ENCODE data around the gene WWC2.

Gene WWC2

DNA sequence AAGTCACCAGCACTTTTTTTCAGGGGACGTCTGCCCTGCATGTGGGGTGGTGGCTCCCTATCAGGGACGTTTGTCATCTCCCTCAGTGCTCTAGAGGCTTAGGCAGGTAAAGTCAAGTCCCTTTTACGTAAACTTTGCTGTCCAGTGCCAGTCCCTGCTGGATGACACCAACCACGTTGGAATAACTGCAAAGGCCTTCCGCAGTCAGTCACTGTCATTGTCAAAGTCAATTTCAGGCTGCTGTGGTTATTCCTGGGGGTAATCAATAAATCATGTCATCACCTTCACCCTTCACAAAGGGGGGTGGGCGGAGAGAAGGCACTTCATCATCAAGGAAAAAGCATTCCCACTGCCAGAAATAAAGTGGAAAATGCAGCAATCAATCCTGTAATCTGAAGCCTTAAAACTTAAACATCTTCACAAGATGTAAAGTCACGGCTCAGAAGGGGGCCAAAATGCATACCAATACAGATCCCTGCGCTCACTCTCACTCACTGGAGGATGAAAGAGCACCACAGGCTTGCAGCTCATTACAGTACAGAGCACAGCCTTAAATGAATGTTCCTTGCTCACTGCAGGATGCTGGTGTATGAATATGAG is 164.8 kb downstream of the WWC2 start:
- Histone ChIP-seq H3K27me3 (ENCODE audit: insufficient read depth, low read length) (no peaks in the 10 kb centered on the region), H3K9me3 (ENCODE audit: insufficient read depth, low read depth, low read length) (no peaks in the 10 kb centered on the region), H3K36me3 (ENCODE audit: insufficient read depth, low read depth, low read length) (peaks cover 91% of the 10 kb centered on the region), H3K9ac (ENCODE audit: low read depth, low read length) (no peak overlapping the region; the same call in 1 of the 2 replicates), H3K4me3 (ENCODE audit: low read length) (no peak overlapping the region), H3K4me1 (ENCODE audit: insufficient read depth, low read length) (peaks cover 12% of the 10 kb centered on the region), H3K27ac (ENCODE audit: low read length) (no peak overlapping the region)

DNA sequence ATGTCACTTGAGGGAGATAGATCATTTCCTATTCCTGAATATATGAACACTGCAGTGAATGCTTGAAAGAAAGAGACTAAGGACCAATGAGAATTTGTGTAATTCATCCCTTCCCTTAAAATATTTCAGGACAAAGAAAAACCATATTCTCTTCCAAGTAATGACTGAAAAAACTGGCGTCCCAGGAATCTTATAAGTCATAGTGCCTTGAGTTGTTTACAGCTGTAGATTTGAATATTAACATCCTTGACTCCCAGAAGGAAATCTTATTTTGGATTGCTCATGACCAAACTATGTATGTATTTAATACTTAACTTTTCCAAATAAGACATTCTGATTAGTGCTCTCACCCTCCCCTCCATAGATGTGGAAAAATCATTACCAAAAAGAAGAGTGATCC is 165.6 kb downstream of the WWC2 start:
- H3K36me3 ChIP-seq (ENCODE audit: insufficient read depth, low read depth, low read length): peaks cover 91% of the 10 kb centered on the region
- no peak overlapping the region for H3K27ac ChIP-seq (ENCODE audit: low read length)
- H3K9me3 ChIP-seq (ENCODE audit: insufficient read depth, low read depth, low read length): no peaks in the 10 kb centered on the region
- no peaks in the 10 kb centered on the region for H3K27me3 ChIP-seq (ENCODE audit: insufficient read depth, low read length)
- H3K4me3 ChIP-seq (ENCODE audit: low read length): no peak overlapping the region
- H3K4me1 ChIP-seq (ENCODE audit: insufficient read depth, low read length): peaks cover 12% of the 10 kb centered on the region
- no peak overlapping the region for H3K9ac ChIP-seq (ENCODE audit: low read depth, low read length)

DNA sequence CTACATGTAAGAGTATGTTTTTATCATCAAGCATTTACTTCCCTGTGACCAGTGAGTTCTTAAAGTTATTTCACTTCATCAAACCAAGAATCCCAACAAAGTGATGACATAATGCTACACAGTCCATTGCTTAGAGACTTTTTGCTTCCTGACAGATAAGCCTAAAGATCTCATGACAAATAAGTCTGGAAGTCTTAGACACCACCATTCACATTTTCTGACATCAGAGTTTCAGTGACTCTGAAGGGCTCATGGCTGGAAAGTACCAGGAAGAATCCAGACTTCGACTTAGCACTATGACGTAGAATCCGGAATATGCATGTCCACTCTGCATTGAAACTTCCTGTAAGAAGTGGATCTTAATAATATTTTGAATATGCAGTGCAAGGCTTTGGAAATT is 167.3 kb downstream of the WWC2 start:
- H3K9ac ChIP-seq (ENCODE audit: low read depth, low read length): no peak overlapping the region
- H3K36me3 ChIP-seq (ENCODE audit: insufficient read depth, low read depth, low read length): peaks cover 89% of the 10 kb centered on the region
- H3K4me3 ChIP-seq (ENCODE audit: low read length): no peak overlapping the region
- H3K27me3 ChIP-seq (ENCODE audit: insufficient read depth, low read length): no peaks in the 10 kb centered on the region
- peaks cover 12% of the 10 kb centered on the region for H3K4me1 ChIP-seq (ENCODE audit: insufficient read depth, low read length)
- no peaks in the 10 kb centered on the region for H3K9me3 ChIP-seq (ENCODE audit: insufficient read depth, low read depth, low read length)
- H3K27ac ChIP-seq (ENCODE audit: low read length): no peak overlapping the region

GRCh38 chr4:183268556-183268955 is 169.5 kb downstream of the WWC2 start:
- Histone ChIP-seq H3K4me1 (ENCODE audit: insufficient read depth, low read length) (peaks cover 8% of the 10 kb centered on the region), H3K27ac (ENCODE audit: low read length) (no peak overlapping the region), H3K36me3 (ENCODE audit: insufficient read depth, low read depth, low read length) (peaks cover 89% of the 10 kb centered on the region), H3K9ac (ENCODE audit: low read depth, low read length) (no peak overlapping the region), H3K27me3 (ENCODE audit: insufficient read depth, low read length) (no peaks in the 10 kb centered on the region), H3K9me3 (ENCODE audit: insufficient read depth, low read depth, low read length) (no peaks in the 10 kb centered on the region), H3K4me3 (ENCODE audit: low read length) (no peak overlapping the region)

GRCh38 chr4:183272384-183272783 is 173.3 kb downstream of the WWC2 start:
- no peak overlapping the region for H3K27ac ChIP-seq (ENCODE audit: low read length)
- H3K9me3 ChIP-seq (ENCODE audit: insufficient read depth, low read depth, low read length): peaks cover 14% of the 10 kb centered on the region
- H3K4me3 ChIP-seq (ENCODE audit: low read length): no peak overlapping the region
- no peak overlapping the region for H3K9ac ChIP-seq (ENCODE audit: low read depth, low read length)
- H3K27me3 ChIP-seq (ENCODE audit: insufficient read depth, low read length): no peaks in the 10 kb centered on the region
- H3K36me3 ChIP-seq (ENCODE audit: insufficient read depth, low read depth, low read length): peaks cover 86% of the 10 kb centered on the region
- no peaks in the 10 kb centered on the region for H3K4me1 ChIP-seq (ENCODE audit: insufficient read depth, low read length)

GRCh38 chr4:183276106-183276505 is 177.0 kb downstream of the WWC2 start:
- H3K36me3 ChIP-seq (ENCODE audit: insufficient read depth, low read depth, low read length): peaks cover 66% of the 10 kb centered on the region
- no peak overlapping the region for H3K4me3 ChIP-seq (ENCODE audit: low read length)
- no peaks in the 10 kb centered on the region for H3K27me3 ChIP-seq (ENCODE audit: insufficient read depth, low read length)
- H3K9me3 ChIP-seq (ENCODE audit: insufficient read depth, low read depth, low read length): peaks cover 14% of the 10 kb centered on the region
- H3K27ac ChIP-seq (ENCODE audit: low read length): no peak overlapping the region
- H3K9ac ChIP-seq (ENCODE audit: low read depth, low read length): no peak overlapping the region
- H3K4me1 ChIP-seq (ENCODE audit: insufficient read depth, low read length): no peaks in the 10 kb centered on the region

GRCh38 chr4:183284258-183284785 is 185.3 kb downstream of the WWC2 start:
- Histone ChIP-seq H3K4me1 (ENCODE audit: insufficient read depth, low read length) (no peaks in the 10 kb centered on the region), H3K36me3 (ENCODE audit: insufficient read depth, low read depth, low read length) (peaks cover 97% of the 10 kb centered on the region), H3K27ac (ENCODE audit: low read length) (no peak overlapping the region), H3K9me3 (ENCODE audit: insufficient read depth, low read depth, low read length) (no peaks in the 10 kb centered on the region), H3K4me3 (ENCODE audit: low read length) (no peak overlapping the region), H3K27me3 (ENCODE audit: insufficient read depth, low read length) (no peaks in the 10 kb centered on the region), H3K9ac (ENCODE audit: low read depth, low read length) (no peak overlapping the region)

DNA sequence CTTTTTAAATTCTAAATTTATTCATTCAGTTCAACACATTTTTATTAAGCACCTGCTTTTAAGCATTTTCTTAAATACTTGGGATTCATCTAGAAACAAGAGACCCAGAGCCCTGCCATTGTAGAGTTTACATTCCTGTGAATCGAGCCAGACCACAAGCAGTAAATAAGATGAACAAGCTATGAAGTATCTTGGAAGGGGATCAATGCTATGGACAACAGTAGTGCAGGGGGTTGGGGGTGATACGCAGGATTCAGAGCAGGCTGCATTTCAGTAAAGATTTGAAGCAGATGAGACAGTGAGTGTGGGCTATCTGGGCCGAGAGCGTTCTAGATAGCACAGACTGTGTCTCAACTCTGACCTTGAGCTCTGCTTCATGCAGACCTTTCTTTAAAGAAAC is 185.9 kb downstream of the WWC2 start:
- Histone ChIP-seq H3K9ac (ENCODE audit: low read depth, low read length) (no peak overlapping the region), H3K4me3 (ENCODE audit: low read length) (no peak overlapping the region), H3K4me1 (ENCODE audit: insufficient read depth, low read length) (no peaks in the 10 kb centered on the region), H3K9me3 (ENCODE audit: insufficient read depth, low read depth, low read length) (no peaks in the 10 kb centered on the region), H3K27ac (ENCODE audit: low read length) (no peak overlapping the region), H3K36me3 (ENCODE audit: insufficient read depth, low read depth, low read length) (peaks cover 100% of the 10 kb centered on the region), H3K27me3 (ENCODE audit: insufficient read depth, low read length) (no peaks in the 10 kb centered on the region)

DNA sequence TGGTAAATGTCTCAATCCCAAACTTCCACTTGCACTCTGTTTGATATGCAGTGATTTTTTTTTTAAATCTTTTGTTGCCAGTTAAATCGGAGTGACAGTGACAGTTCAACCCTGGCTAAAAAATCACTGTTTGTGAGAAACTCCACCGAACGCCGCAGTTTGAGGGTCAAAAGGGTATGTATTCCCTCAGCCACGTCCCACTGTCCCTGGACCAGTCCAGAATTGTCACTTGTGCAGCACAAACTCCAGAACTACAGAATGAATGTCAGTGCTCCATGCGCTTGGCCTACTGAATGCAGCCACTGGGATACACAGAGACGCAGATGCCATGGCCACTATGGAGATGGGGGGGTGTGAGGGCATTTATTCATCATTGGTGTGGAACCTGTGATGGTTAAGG is 186.8 kb downstream of the WWC2 start:
- Histone ChIP-seq H3K4me3 (ENCODE audit: low read length) (no peak overlapping the region), H3K9ac (ENCODE audit: low read depth, low read length) (no peak overlapping the region)

DNA sequence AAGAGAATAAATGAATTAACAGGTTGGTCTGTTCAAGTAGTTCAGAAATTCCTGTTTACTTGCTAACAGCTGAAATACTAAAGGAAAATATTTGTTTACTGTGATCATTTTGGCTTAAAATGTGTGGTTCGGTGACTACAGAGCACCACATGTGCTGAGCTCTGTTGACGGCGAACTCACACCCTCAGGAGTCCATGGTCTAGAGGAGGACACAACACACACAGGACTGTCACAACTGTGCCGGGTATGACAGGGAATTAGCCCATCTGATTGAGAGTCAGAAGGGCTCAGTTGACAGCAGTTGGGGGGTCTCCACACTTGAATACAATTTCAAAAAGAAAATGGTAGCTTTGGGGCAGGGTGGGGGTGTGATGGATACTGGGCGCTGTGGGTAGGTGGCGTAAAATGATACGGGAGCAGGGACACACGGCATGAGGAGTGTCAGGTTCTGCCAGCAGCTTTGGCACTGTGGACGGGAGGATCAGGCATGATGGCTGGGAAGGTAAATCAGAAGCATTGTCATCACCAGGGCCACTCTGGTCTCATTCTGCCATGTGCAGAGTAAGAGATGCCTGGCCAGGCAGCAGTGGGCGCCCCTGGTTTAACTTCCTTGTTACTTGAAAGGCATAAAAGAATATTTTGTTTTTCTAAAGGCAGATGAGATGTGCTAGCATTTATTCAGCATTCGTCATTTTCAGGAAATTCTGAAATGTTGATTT is 187.7 kb downstream of the WWC2 start:
- no peak overlapping the region for H3K9ac ChIP-seq (ENCODE audit: low read depth, low read length)
- no peaks in the 10 kb centered on the region for H3K27me3 ChIP-seq (ENCODE audit: insufficient read depth, low read length)
- no peaks in the 10 kb centered on the region for H3K9me3 ChIP-seq (ENCODE audit: insufficient read depth, low read depth, low read length)
- peaks cover 96% of the 10 kb centered on the region for H3K36me3 ChIP-seq (ENCODE audit: insufficient read depth, low read depth, low read length)
- no peak overlapping the region for H3K27ac ChIP-seq (ENCODE audit: low read length)
- no peak overlapping the region for H3K4me3 ChIP-seq (ENCODE audit: low read length)
- no peaks in the 10 kb centered on the region for H3K4me1 ChIP-seq (ENCODE audit: insufficient read depth, low read length)

More for the DNA sequence above, 186.8 kb downstream of the WWC2 start:
- Histone ChIP-seq H3K9me3 (ENCODE audit: insufficient read depth, low read depth, low read length) (no peaks in the 10 kb centered on the region), H3K4me1 (ENCODE audit: insufficient read depth, low read length) (no peaks in the 10 kb centered on the region), H3K27ac (ENCODE audit: low read length) (no peak overlapping the region), H3K36me3 (ENCODE audit: insufficient read depth, low read depth, low read length) (peaks cover 98% of the 10 kb centered on the region), H3K27me3 (ENCODE audit: insufficient read depth, low read length) (no peaks in the 10 kb centered on the region)

GRCh38 chr4:183287309-183287659 is 188.2 kb downstream of the WWC2 start:
- Histone ChIP-seq H3K9me3 (ENCODE audit: insufficient read depth, low read depth, low read length) (no peaks in the 10 kb centered on the region), H3K4me3 (ENCODE audit: low read length) (no peak overlapping the region), H3K9ac (ENCODE audit: low read depth, low read length) (no peak overlapping the region), H3K4me1 (ENCODE audit: insufficient read depth, low read length) (no peaks in the 10 kb centered on the region), H3K27ac (ENCODE audit: low read length) (no peak overlapping the region), H3K36me3 (ENCODE audit: insufficient read depth, low read depth, low read length) (peaks cover 93% of the 10 kb centered on the region), H3K27me3 (ENCODE audit: insufficient read depth, low read length) (no peaks in the 10 kb centered on the region)

DNA sequence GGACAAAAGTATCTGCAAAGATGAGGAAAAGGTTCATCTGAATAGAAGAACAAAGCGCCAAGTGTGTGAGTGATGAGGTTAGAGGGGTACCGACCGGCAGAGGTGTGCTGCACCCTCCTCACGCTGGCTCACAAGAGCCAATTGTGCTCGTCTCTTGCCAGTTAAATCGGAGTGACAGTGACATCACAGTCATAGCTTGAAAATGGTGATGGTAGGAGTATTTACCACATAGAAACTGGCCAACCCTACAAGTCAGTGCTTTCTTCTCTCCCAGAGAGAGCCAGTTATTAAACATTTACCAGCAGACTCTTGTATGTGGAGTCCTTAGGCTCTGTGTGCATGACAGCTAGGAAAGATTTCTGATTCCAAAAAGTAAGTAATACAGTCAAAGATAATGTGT is 188.6 kb downstream of the WWC2 start:
- Histone ChIP-seq H3K4me3 (ENCODE audit: low read length) (no peak overlapping the region), H3K27me3 (ENCODE audit: insufficient read depth, low read length) (no peaks in the 10 kb centered on the region), H3K27ac (ENCODE audit: low read length) (no peak overlapping the region), H3K36me3 (ENCODE audit: insufficient read depth, low read depth, low read length) (peaks cover 93% of the 10 kb centered on the region), H3K9ac (ENCODE audit: low read depth, low read length) (no peak overlapping the region), H3K4me1 (ENCODE audit: insufficient read depth, low read length) (no peaks in the 10 kb centered on the region), H3K9me3 (ENCODE audit: insufficient read depth, low read depth, low read length) (no peaks in the 10 kb centered on the region)
